DND-41 (cell line): ENCODE measurements around the gene DOCK4.

Experiments
- ATAC-seq: fragments of 200-7000 bp; cut with Tn5 transposase; 3 replicates; pipeline ENCODE4 v1.9.1; 2021; ENCODE audit warnings: low read depth; ENCODE audit not compliant: insufficient read depth
- DNase-seq: peaks from one replicate; pipeline ENCODE4 v3.0.0-alpha.2; 2020
- H2AFZ ChIP-seq: 2 replicates; pipeline ENCODE4 v1.6.0; 2012; ENCODE audit warnings: low read depth, low read length
- H3K27ac ChIP-seq: 2 replicates; pipeline ENCODE4 v1.5.1; 2012; ENCODE audit warnings: low read length, inconsistent platforms
- H3K27me3 ChIP-seq: fragments of 200-600 bp; sonication (generic); 2 replicates; pipeline ENCODE4 v1.6.0; 2012; ENCODE audit warnings: low read length, mild to moderate bottlenecking, inconsistent platforms; ENCODE audit not compliant: insufficient read depth, poor library complexity
- H3K36me3 ChIP-seq: 2 replicates; pipeline ENCODE4 v1.5.1; 2012; ENCODE audit warnings: low read length, inconsistent platforms; ENCODE audit not compliant: insufficient read depth
- H3K4me1 ChIP-seq: 2 replicates; pipeline ENCODE4 v1.5.1; 2012; ENCODE audit warnings: mild to moderate bottlenecking, low read length; ENCODE audit not compliant: insufficient read depth
- H3K4me2 ChIP-seq: 2 replicates; pipeline ENCODE4 v1.6.0; 2012; ENCODE audit warnings: mild to moderate bottlenecking, moderate library complexity, low read length, inconsistent platforms; ENCODE audit not compliant: insufficient read depth
- H3K4me3 ChIP-seq, 2 experiments: fragments of 200-600 bp in 1 of 2; shearing (Covaris generic) in 1 of 2; 2 replicates each; pipeline ENCODE4 v1.5.1; 2012 to 2016; ENCODE audit warnings: inconsistent platforms in 2 of 2, low read length in 2 of 2, mild to moderate bottlenecking in 2 of 2, low read depth in 1 of 2, moderate library complexity in 1 of 2
- H3K79me2 ChIP-seq: 2 replicates; pipeline ENCODE4 v1.6.0; 2012; ENCODE audit warnings: low read length, inconsistent platforms; ENCODE audit not compliant: insufficient read depth
- H3K9ac ChIP-seq: 2 replicates; pipeline ENCODE4 v1.6.0; 2012; ENCODE audit warnings: low read depth, mild to moderate bottlenecking, inconsistent platforms, low read length, moderate library complexity
- H3K9me3 ChIP-seq: 2 replicates; pipeline ENCODE4 v1.5.1; 2012; ENCODE audit warnings: low read length, moderate library complexity, mild to moderate bottlenecking, inconsistent platforms; ENCODE audit not compliant: insufficient read depth, severe bottlenecking
- H4K20me1 ChIP-seq: 2 replicates; pipeline ENCODE4 v1.6.0; 2012; ENCODE audit warnings: low read length; ENCODE audit not compliant: insufficient read depth
- EZH2 ChIP-seq: IDR thresholded peaks from 3 replicates; pipeline ENCODE4 v1.6.1; 2012; ENCODE audit warnings: borderline replicate concordance, low read depth, mild to moderate bottlenecking, moderate library complexity, low read length, inconsistent platforms; ENCODE audit not compliant: severe bottlenecking
- TF ChIP-seq, protein P1 (sequence below): IDR thresholded peaks from 2 replicates; pipeline ENCODE4 v1.5.1; 2012; ENCODE audit warnings: borderline replicate concordance, low read length, moderate library complexity, mild to moderate bottlenecking; ENCODE audit not compliant: poor library complexity, severe bottlenecking; ENCODE audit errors: extremely low read depth

The DOCK4 gene

DNA sequence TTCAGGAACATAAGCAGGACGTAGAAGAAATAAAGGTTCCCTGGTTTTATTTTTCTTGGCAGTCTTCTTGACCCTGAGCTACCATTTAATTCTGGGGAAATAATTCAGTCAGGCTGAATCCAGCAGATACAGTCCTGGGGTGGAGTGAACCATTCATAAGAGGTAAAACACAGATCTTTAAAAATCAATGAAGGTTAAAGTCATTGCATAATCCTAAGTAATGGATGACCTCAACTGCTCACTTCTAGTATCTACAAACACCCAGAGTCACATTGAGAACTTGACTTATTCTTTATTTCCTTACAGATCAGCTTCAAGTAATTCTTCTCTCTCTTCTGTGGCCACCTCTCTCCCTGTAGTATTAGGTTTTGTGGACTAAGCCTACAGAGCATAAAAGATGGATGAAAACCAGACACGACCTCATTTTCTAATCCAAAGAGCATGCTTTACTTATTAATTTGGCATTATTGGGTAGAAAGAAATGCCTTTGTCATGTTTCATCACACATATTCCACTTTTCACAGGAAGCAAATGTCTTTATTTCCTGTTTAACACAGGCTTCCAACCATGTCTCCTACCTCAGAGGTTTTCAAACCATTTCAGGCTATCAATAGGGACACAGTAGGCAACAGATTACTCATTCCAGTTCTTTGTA lies 461.6 kb downstream of the DOCK4 start:
- TF ChIP-seq, protein P1, sequence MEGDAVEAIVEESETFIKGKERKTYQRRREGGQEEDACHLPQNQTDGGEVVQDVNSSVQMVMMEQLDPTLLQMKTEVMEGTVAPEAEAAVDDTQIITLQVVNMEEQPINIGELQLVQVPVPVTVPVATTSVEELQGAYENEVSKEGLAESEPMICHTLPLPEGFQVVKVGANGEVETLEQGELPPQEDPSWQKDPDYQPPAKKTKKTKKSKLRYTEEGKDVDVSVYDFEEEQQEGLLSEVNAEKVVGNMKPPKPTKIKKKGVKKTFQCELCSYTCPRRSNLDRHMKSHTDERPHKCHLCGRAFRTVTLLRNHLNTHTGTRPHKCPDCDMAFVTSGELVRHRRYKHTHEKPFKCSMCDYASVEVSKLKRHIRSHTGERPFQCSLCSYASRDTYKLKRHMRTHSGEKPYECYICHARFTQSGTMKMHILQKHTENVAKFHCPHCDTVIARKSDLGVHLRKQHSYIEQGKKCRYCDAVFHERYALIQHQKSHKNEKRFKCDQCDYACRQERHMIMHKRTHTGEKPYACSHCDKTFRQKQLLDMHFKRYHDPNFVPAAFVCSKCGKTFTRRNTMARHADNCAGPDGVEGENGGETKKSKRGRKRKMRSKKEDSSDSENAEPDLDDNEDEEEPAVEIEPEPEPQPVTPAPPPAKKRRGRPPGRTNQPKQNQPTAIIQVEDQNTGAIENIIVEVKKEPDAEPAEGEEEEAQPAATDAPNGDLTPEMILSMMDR: no peak
- TF ChIP-seq EZH2: no peak
- peaks cover 2% of the 10 kb centered on the region for H3K9me3 ChIP-seq
- no peaks in the 10 kb centered on the region for H3K4me1 ChIP-seq
- H3K79me2 ChIP-seq: no peaks in the 10 kb centered on the region
- no peaks in the 10 kb centered on the region for H3K27me3 ChIP-seq
- no peak overlapping the region for H3K27ac ChIP-seq
- no peak overlapping the region for H3K4me3 ChIP-seq
- H3K36me3 ChIP-seq: no peaks in the 10 kb centered on the region
- no peak overlapping the region for H3K9ac ChIP-seq
- ATAC-seq (no peak), DNase-seq (no peak)
- no peaks in the 10 kb centered on the region for H4K20me1 ChIP-seq
- no peak overlapping the region for H3K4me2 ChIP-seq
- H2AFZ ChIP-seq: no peak overlapping the region

DNA sequence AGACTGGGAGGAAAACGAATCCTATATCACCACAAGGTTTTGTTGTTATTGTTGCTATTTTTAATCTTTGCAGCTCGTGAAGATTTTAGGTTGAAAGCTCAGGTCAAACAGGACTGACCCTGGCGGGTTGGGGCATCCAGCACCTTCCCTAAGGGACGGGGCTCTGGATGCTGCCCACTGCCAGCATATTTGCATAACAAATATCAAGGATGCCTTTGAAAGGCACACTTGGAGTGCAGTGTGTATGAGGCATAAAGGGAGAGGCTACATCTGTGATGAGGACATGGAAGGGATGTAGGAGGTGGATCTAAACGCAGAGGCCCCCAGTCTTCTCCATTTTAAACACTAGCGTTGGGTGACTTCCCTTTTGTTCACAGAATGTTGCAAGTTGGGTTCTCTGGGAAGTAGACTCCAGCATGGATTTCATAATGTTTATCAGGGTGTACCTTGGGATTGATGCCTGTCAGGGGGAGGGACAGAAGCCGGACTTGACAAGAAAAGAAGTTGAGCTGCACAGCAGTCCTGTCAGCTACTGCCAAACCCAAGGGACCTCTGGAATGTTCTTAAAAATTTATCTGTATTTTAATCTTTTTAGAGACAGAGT lies 462.9 kb downstream of the DOCK4 start:
- Histone ChIP-seq H3K4me3 (no peak overlapping the region), H3K4me1 (no peaks in the 10 kb centered on the region), H3K36me3 (no peaks in the 10 kb centered on the region), H3K79me2 (no peaks in the 10 kb centered on the region), H4K20me1 (no peaks in the 10 kb centered on the region), H3K9ac (no peak overlapping the region), H3K9me3 (no peaks in the 10 kb centered on the region), H2AFZ (no peak overlapping the region), H3K27me3 (no peaks in the 10 kb centered on the region), H3K27ac (no peak overlapping the region), H3K4me2 (no peak overlapping the region)
- TF ChIP-seq EZH2: no peak
- TF ChIP-seq, protein P1: no peak
- DNase-seq (no peak), ATAC-seq (no peak)

DNA sequence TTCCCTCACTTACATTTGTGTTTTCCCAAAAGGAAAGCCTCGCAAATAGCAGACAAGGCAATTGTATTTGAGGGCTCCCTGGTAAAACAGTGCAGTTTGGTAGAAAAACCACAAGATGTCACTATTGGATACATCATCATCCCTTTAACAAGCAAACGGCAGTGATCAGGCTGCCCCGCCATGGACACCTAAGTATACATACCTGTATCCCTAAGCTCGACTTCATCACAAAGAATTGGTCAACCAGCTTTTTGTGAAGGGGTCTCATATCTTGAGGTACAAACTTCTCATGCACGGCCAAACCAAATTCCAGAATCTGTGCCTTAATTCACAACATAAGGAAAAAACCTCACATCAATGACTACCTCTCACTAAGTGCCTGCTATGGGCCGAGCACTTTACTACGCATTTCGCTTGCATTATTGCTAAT lies 464.4 kb downstream of the DOCK4 start:
- H3K4me1 ChIP-seq: no peaks in the 10 kb centered on the region
- no peak overlapping the region for H3K27ac ChIP-seq
- peak; percentile 90 for ATAC-seq
- no peak overlapping the region for H2AFZ ChIP-seq
- no peak overlapping the region for H3K9ac ChIP-seq
- TF ChIP-seq EZH2: no peak
- TF ChIP-seq, protein P1: peak; percentile 92
- no peaks in the 10 kb centered on the region for H3K79me2 ChIP-seq
- peak; percentile 46 for DNase-seq
- H3K4me3 ChIP-seq: no peak overlapping the region
- H3K9me3 ChIP-seq: no peaks in the 10 kb centered on the region
- no peaks in the 10 kb centered on the region for H3K36me3 ChIP-seq
- H3K27me3 ChIP-seq: no peaks in the 10 kb centered on the region
- no peaks in the 10 kb centered on the region for H4K20me1 ChIP-seq
- no peak overlapping the region for H3K4me2 ChIP-seq
